LNCAP (cell line): ENCODE measurements around the gene SDR42E2.

Experiments
- TF ChIP-seq, protein P1 (sequence below): fragments of 450-650 bp; IDR thresholded peaks from 2 replicates; pipeline ENCODE4 v1.5.1; 2017; ENCODE audit warnings: mild to moderate bottlenecking

The SDR42E2 gene

DNA sequence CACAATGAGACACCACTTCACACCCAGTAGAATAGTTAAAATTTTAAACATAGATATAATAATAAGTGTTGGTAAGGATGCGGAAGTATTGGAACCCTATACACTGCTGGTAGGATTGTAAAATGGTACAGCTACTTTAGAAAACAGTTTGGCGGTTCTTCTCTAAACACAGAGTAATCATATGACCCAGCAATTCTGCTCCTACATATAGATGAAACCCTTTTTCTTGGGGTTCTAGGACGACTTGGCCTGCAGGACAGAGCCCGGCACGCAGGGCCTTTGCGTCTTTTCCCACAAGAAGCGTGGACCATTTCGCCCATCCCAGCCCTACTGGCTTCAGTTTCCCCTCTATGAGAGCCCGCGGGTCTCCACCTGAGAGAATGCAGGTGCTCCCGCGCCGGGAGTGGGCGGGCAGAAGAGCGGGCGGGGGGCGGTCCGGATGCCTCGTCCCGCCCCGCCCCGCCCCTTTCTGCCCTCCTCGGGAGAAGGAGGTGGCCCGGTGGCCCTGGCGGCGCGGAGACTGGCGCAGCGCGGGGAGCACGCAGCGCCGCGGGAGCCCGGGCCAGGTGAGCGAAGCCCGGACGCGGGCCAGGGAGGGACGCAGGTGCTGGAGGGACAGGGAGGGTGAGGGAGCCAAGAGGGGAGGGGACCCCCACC lies at the start of gene SDR42E2:
Gene SDR42E2 (plus strand): TSS at position 508 of the 657 bp plus-strand sequence. CDS start 3,077 bp downstream, outside the sequence.
- TF ChIP-seq, protein P1, sequence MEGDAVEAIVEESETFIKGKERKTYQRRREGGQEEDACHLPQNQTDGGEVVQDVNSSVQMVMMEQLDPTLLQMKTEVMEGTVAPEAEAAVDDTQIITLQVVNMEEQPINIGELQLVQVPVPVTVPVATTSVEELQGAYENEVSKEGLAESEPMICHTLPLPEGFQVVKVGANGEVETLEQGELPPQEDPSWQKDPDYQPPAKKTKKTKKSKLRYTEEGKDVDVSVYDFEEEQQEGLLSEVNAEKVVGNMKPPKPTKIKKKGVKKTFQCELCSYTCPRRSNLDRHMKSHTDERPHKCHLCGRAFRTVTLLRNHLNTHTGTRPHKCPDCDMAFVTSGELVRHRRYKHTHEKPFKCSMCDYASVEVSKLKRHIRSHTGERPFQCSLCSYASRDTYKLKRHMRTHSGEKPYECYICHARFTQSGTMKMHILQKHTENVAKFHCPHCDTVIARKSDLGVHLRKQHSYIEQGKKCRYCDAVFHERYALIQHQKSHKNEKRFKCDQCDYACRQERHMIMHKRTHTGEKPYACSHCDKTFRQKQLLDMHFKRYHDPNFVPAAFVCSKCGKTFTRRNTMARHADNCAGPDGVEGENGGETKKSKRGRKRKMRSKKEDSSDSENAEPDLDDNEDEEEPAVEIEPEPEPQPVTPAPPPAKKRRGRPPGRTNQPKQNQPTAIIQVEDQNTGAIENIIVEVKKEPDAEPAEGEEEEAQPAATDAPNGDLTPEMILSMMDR = no peak

- TF ChIP-seq, protein P1 = no peak
Measured at GRCh38 chr16:22116095-22116700, 46.1 kb upstream of the SDR42E2 start.

GRCh38 chr16:22117609-22118008 lies 44.7 kb upstream of the SDR42E2 start:
- TF ChIP-seq, protein P1 = no peak

- TF ChIP-seq, protein P1 = no peak
Measured at GRCh38 chr16:22120440-22120839, 41.9 kb upstream of the SDR42E2 start.

DNA sequence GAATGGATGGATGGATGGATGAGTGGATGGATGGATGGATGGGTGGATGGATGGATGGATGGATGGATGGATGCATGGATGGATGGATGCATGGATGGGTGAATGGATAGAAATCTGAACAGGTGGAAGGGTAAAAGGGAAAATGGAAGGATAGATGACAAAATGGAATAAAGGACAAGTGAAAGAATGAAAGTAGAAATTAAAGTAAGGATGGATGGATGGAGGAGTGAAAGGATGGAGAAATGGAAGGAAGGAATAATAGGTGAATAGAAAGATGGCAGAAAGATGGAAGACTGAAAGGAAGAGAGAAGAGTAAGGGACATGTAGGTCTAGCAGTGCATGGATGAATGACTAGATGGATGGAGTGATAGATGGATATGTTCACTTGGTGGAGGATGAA lies 40.1 kb upstream of the SDR42E2 start:
- TF ChIP-seq, protein P1 = no peak

GRCh38 chr16:22123146-22123545 lies 39.2 kb upstream of the SDR42E2 start:
- TF ChIP-seq, protein P1 = no peak

- TF ChIP-seq, protein P1 = no peak
Measured at GRCh38 chr16:22123759-22124490, 38.4 kb upstream of the SDR42E2 start.
